T-helper 1 cell (primary cell): ENCODE measurements around the gene TWF2.

ENCODE experiments used
- DNase-seq, 5 donors: peaks; one replicate each; pipeline ENCODE4 v3.0.0-alpha.2; 2012 to 2020

The TWF2 gene

DNA sequence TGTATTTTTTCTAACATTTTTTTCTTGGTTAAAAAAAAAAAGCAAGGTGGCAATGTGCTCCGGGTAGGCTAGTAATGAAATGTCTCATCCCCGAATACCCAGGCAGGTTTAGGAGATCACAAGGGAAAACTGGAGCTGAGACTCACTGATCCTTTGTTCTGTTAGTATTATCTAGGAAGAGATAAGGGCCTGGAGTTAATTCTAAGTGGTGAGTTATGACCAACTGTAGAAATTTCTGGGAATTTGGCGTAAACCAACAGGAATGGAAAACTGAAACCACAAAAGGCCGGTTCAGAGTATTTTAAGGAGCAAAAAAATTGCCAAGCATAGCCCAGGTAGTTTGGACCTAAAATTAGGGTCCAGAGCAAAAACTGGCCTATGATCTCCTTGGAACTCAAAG lies 19.0 kb upstream of the TWF2 start:
- DNase-seq: no peak

DNA sequence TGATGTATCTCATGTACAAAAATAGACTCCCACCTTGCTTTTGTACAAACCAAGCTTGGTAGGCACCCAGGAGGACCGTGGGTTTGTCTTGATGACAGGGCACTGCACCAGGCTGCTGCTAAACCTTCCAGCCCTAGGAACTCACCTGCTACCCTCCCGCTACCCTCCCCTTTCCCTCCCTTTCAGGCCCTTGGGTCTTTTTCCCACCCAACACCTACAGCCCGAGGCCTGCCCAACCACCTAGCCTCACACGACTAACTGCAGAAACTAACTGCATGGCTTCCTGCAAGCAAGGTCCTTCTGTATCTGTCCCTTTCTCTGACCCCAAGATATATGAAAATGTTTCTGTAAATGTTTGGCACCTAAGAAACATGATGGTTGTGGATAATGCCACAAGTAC lies 17.7 kb upstream of the TWF2 start:
- DNase-seq: no peak

DNA sequence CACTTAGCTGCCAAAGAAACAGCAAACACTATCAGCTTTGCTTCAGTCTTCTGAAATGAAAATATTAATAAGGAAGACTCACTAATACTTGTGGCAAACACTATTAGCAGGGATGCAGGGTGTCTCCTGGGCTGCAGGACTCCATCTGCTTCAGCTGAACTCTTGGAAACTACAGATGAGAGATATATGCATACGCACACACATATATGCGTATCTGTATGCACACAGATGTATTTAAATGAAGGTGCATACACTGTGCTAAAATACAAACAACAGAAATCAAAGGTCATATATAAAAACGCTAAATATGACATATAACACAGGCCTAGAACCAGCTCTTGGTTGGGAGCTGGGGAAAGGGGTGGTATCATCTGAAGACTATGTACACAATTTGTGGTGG lies 17.2 kb upstream of the TWF2 start:
- no peak for DNase-seq

DNA sequence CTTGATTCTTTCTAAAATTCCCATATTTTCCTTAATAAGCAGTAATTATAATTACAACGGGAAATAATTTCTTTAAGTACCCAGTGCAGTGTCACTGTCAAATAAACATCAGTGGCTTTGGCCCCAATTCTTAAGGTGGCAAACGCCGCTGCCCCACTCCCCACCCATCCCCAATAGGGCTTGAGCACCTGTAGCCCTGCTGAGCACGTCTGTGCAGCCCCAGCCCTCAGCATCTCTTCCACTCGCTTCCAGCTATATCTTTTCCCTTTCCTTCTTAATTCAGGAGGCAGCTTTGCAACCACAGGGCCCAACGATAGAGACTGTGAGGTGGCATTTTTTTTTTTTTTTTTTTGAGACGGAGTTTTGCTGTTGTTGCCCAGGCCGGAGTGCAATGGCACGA lies 15.7 kb upstream of the TWF2 start:
- no peak for DNase-seq

DNA sequence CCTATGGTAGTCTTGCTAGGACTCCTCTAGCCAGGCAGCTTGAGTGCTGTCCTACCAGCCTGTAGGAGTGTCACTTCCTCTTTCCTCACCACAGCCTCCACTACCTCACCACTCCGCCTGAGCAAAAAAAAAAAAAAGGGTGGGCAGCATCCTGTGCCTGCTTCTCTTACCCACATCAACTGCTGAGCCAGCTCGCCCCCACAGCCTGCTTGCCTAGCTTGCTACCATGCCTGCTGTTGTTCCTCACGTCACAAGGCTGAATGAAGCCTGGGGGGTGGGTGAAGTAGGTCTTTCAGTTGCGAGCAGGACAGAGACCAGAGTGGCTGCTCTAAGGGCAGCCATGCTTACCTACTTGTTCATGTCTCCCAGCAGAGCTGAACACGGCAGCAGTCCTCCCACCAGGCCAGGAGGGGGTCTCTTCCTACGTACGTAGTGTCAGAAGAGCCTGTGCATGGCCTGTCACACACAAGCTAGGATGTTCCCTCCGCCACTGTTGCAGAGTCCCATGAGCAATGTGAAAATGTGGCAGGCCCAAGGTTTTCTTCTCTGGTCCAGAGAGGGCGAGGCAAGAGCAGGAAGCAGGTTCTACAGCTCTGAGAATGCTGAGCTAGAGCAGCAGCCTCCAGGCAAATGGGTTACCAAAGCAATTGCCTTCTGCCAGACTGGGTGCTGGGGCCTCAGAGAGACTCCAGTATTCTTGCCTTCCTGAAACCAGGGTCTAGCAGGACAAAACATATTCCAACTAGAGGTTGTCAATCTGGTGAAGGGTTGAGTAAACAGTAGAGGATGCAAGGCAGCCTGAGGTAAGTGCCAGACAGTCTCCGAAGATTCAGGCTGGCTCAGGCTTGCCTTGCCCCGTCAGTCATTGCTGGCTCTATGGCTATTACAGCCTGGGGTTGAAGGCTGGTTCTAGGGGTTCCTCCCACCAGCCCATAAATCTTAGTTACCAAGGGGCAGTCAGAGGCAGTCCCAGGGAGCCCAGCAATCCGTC lies 14.7 kb upstream of the TWF2 start:
- DNase-seq: peak; percentile 63 to 94 (median 77)

DNA sequence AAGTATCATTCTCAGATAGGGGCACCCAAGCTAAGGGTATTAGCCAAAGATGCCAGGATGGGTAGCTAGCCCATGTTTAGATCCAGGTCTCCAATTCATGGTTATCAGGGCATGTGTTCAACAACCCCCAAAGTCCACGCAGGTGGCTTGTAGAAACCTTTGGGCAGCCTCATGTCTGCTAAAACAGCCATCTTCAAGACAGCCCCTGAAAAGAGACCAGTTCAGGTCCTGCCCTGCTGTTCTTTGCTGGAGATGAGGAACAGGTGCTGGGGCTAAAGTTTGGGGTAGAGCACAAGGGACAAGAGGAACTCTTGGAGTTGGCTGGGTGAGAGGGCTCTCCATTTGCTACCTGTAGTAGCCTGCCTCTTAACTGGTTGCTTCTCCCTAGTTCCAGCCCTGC lies 11.2 kb upstream of the TWF2 start:
- DNase-seq: no peak

DNA sequence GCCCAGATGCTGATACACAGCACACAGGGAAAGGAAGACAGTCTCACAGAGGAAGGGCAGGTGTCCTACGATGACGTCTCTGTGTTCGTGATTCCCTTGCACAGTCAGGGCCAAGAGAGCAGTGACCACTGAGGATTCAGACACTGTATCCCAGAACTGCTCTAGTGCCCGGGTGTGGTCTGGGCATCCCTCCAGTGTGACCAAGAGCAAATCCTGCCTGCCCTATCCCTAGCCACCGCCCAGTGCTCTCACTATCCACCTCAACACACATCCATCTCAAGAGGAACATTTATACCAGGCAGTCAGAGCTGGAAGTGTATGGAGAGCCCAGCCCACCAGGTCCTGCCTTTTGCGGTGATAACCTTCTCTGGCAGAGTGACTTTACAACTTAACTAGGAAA lies 10.7 kb upstream of the TWF2 start:
- no peak for DNase-seq

DNA sequence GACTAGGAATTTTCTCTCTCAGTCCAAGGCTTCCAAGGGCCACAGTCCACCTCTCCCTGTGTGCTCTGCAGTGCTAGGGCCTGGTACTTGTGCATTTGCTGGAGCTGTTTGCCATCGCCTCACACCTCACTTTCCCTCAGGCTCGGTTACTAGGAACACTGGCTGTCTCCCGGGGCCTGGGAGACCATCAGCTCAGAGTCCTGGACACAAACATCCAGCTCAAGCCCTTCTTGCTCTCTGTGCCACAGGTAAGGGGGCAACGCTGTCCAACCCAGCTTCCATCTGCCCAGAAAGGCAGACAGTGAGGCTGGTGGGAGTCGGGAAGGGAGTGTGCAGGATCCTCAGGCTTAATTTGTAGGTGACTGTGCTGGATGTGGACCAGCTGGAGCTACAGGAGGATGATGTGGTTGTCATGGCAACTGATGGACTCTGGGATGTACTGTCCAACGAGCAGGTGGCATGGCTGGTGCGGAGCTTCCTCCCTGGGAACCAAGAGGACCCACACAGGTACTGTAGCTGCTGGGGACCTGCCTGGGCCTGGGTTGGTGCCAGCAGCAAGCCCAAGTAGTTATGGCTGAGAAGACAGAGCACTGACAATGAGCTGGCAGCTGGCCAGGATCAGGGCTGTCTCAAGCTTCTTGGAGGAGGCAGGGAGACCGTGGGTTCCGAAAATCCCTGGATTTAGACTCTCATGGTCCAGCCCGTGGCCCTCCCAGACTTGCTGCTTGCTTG lies 10.0 kb upstream of the TWF2 start:
- DNase-seq: no peak

DNA sequence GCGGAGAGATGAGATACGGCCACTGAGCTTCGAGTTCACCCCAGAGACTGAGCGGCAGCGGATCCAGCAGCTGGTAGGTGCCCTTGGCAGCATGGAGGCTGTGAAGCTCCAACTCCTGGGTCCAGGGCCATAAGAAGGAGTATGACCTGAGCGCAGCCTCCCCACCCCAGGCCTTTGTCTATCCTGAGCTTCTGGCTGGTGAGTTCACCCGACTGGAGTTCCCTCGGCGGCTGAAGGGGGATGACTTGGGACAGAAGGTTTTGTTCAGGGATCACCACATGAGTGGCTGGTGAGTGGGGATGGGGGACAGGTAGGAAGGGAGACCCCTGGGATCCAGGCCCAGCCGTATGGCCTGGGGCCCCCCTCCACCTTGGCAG lies 9.2 kb upstream of the TWF2 start:
- DNase-seq: no peak

DNA sequence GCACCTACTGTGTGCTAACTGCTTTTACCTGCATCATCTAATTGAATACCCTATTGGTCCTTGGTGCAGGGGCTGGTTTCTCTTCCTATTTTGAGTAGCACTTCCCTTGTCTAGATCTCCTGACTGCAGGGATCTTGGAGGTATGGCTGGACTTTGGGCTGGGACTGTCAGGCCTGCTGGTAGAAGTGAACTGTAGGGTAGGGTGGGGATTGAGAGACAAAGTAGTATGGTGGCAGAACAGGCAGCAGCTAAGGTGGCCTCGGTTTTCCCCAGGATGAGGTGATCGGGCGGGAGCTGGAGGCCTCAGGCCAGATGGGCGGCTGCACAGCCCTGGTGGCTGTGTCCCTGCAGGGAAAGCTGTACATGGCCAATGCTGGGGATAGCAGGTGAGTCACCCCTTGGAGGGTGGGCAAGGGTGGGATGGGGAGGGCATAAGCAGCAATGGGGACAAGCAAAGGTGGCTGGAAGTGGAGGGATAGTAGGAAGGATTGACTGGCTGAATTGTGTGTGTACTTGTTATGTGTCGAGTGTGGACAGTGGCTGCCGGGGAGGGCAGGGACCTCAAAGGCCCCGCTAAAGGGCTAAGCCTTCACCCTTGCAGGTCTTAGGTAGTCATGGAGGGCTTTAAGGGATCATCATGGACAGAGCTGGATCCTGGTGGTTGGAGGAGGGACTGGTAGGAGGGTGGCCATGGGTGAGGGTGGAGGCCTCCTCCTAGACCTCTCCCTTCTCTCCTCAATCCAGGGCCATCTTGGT lies 8.6 kb upstream of the TWF2 start:
- DNase-seq: no peak

DNA sequence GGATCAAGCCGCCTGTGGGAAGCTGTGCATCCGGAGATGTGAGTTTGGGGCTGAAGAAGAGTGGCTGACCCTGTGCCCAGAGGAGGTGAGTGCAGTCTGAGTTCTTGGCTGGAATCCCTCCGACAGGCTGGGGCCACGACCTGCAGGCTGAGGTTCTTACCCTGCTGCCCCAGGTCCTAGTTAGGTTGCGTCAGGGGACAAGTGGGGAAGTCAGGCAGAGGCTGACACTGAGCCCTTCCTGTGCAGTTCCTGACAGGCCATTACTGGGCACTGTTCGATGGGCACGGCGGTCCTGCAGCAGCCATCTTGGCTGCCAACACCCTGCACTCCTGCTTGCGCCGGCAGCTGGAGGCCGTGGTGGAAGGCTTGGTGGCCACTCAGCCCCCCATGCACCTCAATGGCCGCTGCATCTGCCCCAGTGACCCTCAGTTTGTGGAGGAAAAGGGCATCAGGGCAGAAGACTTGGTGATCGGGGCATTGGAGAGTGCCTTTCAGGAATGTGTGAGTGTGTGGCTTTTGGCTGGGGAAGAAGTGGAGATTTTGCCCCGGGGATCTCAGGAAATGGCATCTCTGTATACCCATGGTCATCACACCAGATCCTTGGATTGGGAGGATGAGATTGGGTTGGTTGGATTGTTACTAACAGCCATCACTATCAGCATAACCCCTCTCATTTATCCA lies 7.9 kb upstream of the TWF2 start:
- peak in 1 of 5 donors; percentile 50 for DNase-seq

DNA sequence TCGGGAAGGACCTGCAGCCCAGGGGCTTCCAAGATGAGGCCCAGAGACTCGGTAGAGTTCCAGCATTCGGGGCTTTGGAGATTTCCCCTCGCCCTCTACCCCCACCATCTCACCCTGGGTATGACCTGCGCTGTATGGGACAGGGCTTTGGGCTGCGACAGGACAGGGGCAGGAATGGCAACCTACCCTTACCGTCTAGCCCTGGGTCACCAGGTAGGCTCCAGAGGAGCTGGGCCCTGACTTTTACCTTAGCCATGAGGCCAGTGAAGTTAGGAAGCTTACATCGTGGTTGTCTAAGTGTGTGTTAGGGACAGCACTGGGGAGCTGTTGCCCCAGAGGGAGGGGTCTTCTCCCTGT lies 7.3 kb upstream of the TWF2 start:
- no peak for DNase-seq

DNA sequence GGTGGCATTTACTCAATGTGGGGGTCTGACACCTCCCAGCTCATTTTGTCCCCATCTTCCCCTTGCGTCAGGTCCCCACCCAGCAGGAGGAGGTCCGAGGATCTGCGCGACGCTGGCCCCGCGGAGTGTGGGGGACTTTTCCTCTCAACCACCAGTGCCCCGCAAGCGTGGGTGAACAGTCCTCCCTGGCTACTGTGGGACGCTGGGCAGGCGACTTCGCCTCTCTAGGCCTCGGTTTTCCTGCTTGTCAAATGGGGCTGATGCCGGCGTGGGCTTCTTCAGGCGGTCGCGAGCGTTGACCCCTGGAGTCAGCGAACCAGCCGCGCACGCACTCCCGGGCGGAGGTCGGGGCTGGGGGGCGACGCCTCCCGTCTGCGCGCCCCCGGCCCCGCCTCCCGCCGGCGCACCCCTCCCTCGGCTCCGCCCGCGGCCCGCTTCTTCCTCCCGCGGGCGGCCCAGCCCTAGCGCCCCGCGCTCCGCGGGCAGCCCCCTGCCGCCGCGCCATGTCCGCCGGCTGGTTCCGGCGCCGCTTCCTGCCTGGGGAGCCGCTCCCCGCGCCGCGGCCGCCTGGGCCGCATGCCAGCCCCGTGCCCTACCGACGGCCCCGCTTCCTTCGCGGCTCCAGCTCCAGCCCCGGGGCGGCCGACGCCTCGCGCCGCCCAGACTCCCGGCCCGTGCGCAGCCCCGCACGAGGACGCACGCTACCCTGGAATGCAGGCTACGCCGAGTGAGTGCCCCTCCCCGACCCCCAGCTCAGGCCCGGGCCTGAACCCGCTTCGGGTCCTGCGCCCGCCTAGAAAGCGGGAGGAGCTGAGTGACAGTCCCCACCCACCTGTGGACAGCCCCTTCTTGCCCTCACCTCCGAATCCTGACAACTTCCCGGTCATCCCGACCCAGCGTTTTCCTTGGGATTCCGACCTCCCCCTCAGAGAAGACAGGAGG lies 6.6 kb upstream of the TWF2 start, which contains the start of gene PPM1M:
Gene PPM1M, plus strand, starts transcription at position 438 of the 942 bp plus-strand sequence. Its CDS starts 66 bp downstream, at position 504.
- DNase-seq: peak; percentile 52 to 79 (median 59)

DNA sequence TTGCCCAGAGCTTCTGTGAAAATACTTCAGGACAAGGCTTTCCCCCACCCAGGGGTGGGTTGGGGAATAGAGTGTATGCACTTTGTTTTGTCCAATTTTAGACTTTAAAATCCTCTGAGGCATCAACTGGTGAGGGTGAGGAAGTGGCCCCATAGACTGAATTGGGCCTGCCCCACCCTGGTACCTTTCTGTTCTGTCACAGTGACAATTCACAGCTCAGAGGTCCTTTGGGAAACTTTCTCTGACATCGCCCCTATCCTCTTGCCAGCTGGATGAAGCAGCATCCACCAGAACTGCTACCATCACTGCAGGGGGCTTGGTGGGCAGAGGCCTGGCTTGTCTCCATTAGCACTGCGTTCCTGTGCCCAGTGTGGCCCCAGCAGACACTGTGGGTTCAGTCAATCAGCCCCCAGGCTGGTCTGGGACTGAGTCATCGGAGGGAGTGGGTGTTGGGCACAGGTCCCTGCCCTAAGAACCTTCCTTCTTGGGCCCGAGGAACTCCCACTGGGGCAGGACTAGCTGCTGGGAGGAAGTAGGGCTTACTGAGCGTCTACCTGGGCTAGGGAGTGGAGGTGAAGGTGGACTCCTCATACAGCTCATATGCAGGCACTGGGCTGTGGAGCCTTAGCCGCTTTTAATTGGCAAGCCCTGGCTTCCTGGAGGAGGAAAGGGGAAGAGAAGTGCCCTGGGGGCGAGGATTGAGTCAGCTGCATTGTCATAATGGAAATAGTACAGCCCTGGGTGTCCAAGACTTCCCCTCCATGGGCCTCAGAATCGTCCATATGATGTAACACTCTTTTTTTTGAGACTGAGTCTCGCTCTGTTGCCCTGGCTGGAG lies 5.1 kb upstream of the TWF2 start:
- DNase-seq: peak in 1 of 5 donors; percentile 84

DNA sequence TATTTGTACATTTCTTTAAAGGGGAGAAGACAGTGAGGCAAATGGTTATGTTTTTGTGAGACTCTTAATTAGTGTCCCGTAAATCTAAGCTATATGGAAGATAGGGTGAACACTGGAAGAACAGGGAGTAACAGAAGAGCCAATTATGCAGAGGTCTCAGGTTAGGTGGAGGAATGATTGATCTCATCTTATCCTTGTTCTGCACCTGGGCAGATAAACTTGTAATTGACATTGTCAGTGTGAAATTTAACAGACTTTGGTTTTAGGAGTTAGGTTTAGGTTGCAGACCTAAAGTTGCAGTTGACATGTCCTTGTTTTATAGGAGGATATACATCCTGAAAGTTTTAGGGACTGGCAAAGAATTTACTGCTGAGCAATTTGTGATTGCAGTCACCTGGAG lies 3.1 kb upstream of the TWF2 start:
- no peak for DNase-seq

DNA sequence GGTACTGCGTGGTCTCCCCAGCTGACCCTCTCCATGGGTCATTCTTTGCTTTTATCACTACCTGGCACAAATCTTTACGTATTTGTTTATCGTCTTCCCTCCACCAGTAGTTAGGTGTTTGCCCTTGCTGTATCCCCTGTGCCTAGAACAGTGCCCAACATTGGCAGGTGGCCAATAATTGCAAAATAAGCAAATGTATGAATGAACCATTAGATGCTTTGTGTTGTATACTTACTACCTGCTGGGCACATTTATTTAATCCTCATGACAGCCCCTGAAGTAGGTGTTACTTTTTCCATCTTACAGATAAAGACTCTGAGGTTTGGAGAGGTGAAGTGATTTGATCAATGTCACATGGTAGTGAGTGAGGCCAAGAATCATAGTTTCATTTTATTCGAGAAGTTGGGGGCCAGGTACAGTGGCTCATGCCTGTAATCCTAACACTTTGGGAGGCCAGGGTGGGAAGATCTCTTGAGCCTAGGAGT lies 2.0 kb upstream of the TWF2 start:
- no peak for DNase-seq

DNA sequence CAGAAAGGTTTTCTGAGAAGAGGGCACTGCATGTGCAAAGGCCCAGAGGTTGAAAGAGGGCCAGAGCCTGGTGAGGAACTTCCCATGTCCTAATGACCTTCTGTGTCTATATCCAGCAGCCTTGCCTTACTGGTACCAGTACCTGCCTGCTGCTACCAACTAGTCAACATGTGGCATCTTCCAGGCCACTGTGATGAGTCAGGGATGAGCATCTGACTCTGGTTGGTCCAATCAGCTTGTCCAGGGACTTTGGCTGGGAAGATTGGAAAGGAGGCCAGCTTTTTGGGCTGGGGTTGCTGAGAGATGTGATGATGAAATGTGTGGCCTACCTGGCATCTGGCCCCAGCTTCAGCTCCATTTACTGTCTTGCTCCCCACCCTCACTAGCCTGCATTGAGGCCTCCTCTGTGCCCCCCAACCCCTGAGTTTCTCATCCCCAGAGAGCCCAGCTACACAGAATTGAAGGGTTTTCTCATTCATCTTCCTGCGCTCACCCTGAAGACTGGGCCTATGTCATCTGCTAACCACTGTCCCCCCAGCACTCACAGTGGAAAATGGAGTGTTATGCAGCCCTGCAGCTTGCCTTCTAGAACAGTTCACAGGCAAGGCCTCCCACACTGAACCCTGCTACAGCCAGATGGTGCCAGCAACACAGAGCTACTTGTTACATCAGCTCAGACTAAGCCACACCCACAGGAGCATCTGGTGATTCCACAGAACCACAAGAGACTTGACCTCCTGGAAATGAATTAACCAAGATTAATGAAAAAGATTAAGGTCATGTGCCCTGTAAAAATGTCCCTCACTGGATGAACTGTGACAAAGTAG lies 1.3 kb upstream of the TWF2 start:
- DNase-seq: peak in 3 of 5 donors; percentile 35 to 93 (median 39)

DNA sequence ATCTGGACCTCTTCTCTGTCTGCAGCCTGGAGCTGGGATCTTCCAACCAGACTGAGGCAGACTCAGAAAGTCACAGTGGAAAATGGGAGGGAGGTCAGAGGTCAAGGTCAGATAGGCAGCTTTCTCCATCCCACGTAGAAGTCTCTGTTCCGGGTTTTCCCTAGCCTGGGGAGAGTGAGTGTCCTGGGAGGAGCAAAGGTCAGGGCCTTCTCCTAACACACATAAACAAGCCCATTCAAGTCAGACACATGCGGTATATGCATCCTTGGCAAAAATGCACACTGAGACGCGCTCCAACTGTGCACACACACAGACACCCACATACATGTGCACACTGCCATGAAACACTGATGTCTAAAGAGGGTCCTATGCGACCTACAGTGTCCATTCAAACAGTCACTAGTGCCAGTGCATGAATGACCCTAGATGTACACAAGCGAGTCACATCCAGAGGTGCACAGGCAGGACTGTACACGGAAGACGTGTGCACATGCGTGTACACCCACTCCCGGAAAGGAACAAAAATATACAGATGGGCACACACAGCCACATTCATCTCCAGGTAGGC lies 681 bp downstream of the TWF2 start:
- DNase-seq: no peak

DNA sequence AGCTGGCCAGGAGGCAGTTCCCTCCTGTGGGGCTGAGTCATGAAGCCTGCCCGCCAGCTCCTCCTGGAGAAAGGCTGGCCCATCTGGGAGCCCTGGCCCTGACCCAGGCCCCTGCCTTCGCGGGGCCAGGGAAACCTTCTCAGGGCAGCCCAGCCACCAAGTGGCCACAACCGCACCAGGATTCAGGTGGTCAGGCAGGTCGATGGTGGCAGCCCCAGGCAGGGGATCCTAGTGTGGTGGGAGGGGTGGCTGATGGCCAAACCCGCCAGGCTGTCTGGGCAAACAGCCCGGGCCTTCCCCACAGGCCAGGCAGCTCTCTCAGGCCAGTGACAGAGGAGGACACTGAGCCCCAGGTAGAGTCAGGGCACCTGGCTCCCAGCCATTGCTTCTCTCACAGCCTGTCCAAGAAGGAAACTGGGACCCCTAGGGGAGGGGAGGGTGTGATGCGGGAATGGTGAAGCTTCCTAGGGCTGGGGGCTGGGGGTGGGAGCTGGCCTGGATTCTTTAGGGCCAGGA lies 1.2 kb downstream of the TWF2 start:
- no peak for DNase-seq
